ENCODE results near the gene MMP11.
"Not testable (repeated sequence)": the region's sequence is repeated elsewhere in the genome, so short reads cannot be mapped to it uniquely, and the experiment has no call there.

The MMP11 gene, protein sequence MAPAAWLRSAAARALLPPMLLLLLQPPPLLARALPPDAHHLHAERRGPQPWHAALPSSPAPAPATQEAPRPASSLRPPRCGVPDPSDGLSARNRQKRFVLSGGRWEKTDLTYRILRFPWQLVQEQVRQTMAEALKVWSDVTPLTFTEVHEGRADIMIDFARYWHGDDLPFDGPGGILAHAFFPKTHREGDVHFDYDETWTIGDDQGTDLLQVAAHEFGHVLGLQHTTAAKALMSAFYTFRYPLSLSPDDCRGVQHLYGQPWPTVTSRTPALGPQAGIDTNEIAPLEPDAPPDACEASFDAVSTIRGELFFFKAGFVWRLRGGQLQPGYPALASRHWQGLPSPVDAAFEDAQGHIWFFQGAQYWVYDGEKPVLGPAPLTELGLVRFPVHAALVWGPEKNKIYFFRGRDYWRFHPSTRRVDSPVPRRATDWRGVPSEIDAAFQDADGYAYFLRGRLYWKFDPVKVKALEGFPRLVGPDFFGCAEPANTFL

DNA sequence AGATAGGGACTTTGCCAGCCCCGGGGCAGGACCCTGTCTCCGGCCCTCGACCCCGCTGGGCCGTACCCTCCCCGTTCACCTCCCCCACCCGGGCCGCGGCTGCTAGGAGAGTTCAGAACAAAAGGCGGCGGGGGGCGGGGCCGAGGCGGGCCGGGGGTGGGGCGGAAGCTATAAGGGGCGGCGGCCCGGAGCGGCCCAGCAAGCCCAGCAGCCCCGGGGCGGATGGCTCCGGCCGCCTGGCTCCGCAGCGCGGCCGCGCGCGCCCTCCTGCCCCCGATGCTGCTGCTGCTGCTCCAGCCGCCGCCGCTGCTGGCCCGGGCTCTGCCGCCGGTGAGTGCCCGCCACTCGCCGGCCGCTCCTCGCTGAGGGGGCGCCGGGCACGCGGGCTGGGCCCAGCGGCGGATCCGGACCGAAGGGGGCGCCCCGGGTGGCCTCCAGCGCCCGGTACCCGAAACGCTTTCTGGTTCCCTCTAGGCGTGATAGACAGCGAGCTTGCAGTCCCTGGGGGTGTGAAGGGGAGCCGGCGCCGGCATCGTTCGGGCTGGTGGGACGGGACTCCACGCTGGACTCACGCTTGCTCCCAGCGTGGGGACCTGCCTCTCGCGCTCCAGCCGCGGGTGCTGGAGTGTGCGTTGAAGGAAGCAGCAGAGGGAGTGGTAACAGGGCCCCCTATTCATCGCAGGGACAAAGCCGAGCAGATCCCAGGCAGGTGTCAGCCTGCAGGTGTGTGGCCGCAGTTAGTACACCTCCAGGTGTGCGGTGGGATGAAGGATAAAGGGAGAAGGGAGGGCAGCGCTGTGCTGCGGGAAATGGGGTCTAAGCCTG is at the start of gene MMP11:
Gene MMP11, plus strand, starts transcription at position 201 of the 825 bp plus-strand sequence. Its CDS starts 22 bp downstream, at position 223.
- Histone ChIP-seq H3K4me3 (peak within 1 kb of the TSS; percentile 55 to 77 (median 69)), H3K9me3 (replicated peaks in 1 of 11) (no peaks in the 10 kb centered on the region), H3K9ac (peak within 1 kb of the TSS; percentile 65 to 88 (median 85)), H3K4me1 (peaks cover 24 to 96% (median 92%) of the 10 kb centered on the region in 10 experiments), H3K4me2 (peak within 1 kb of the TSS; percentile 91 to 99 (median 96)), H3K27me3 (no peaks in the 10 kb centered on the region), H4K20me1 (peaks cover 0 to 7% (median 0%) of the 10 kb centered on the region in 11 experiments; a peak in 3 of 22 replicates), H3K36me3 (no peaks in the 10 kb centered on the region), H3K27ac (peak within 1 kb of the TSS in 10 of 11 experiments; percentile 37 to 93 (median 80); a peak in 19 of 22 replicates)
- no peak for TF ChIP-seq Cebpa-rat (IDR thresholded peaks at IDR 0.05)

DNA sequence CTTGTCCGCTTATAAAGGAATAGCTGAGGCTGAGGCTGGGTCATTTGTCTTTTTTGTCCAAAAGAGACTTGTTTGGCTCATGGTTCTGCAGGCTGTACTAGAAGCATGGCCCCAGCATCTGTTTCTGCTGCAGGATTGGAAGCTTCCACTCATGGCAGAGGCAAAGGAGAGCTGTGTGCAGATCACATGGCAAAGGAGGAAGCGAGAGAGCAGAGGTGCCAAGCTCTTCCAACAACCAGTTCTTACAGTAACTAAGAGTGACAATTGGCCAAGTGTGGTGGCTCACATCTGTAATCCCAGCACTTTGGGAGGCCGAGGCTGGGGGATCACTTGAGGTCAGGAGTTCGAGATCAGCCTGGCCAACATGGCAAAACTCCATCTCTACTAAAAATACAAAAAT is 44.5 kb upstream of the MMP11 start:
- peaks cover 0 to 27% (median 0%) of the 10 kb centered on the region in 10 experiments; a peak in 7 of 20 replicates for H3K4me1 ChIP-seq
- peak overlapping the region in 2 of 11 experiments; percentile 41 to 65; a peak in 4 of 22 replicates for H3K4me2 ChIP-seq
- H3K27ac ChIP-seq; H3K36me3 ChIP-seq; H4K20me1 ChIP-seq; H3K9me3 ChIP-seq (replicated peaks in 1 of 11); H3K27me3 ChIP-seq; H3K4me3 ChIP-seq; H3K9ac ChIP-seq: not testable (repeated sequence)

DNA sequence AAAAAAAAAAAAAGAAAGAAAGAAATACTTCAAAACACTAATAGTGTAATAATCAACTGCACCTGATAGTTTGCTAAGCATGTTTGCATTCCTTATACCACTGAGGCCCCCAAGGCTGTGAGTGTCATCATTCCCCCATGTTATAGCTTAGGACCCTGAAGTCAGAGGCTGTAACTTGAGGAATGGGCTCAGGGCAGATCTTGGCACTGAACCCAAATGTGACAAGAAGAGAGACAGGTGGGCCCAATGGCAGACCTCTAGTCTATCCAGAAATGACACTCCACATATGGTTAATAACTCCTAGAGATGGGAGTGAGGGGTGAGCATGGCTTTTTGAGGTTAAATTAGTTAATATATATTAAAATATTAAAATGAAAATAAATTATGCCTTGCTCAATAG is 35.0 kb upstream of the MMP11 start:
- peaks cover 0 to 20% (median 7%) of the 10 kb centered on the region in 11 experiments; a peak in 9 of 22 replicates for H4K20me1 ChIP-seq
- H3K27ac ChIP-seq = no peak overlapping the region
- TF ChIP-seq Cebpa-rat (IDR thresholded peaks at IDR 0.05) = no peak

DNA sequence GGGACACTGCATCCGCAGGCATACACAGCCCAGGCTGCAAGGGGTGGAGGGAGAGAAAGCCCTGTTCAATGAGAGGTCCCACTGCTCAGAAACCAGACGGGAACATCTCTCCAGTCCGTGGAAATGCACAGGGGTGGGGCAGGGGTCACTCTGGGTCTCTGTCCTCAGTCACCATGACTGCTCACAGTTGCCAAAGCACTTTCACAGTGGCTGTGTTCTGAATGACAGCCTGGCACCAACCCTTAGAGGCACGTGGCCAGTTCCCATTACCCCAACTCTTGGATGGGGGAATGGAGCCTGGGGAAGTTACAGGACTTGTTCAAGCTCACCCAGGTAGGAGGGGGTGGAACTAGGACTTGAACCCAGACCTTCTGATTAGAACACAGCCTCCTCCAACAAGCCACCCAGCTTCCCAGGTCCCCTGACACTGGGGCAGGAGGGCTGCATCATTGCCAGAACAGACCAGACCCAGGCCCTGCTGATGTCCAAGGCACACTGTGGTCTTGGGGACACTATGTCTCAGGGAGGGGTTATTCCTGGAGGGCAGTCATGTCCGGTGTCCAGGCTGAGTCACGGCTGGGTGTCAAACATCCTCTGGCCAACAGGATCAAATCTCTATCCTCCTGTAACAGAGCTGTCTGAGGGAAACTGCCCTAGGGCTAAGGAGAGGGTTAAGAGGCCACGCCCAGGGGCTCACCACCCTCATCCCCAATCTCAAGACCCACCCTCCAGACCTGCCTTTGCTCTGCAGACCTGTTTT is 30.0 kb upstream of the MMP11 start:
- H3K9me3 ChIP-seq (replicated peaks in 1 of 11) = peaks cover 5 to 16% (median 11%) of the 10 kb centered on the region in 11 experiments; a peak in 15 of 22 replicates
- TF ChIP-seq Cebpa-rat (IDR thresholded peaks at IDR 0.05) = no peak
- no peak overlapping the region for H3K27ac ChIP-seq
- H3K27me3 ChIP-seq = no peaks in the 10 kb centered on the region
- peaks cover 0 to 51% (median 24%) of the 10 kb centered on the region in 11 experiments; a peak in 12 of 22 replicates for H4K20me1 ChIP-seq
- no peak overlapping the region for H3K4me2 ChIP-seq
- H3K4me1 ChIP-seq = peaks cover 14 to 22% (median 19%) of the 10 kb centered on the region in 10 experiments
- H3K4me3 ChIP-seq = no peak overlapping the region
- peaks cover 39 to 70% (median 56%) of the 10 kb centered on the region in 11 experiments for H3K36me3 ChIP-seq
- no peak overlapping the region for H3K9ac ChIP-seq

More for the DNA sequence above, 35.0 kb upstream of the MMP11 start:
- Histone ChIP-seq H3K4me1 (peaks cover 5 to 20% (median 13%) of the 10 kb centered on the region in 10 experiments; a peak in 17 of 20 replicates), H3K27me3 (no peaks in the 10 kb centered on the region), H3K9me3 (replicated peaks in 1 of 11) (no peaks in the 10 kb centered on the region; a peak in 1 of 22 replicates), H3K4me3 (no peak overlapping the region), H3K4me2 (no peak overlapping the region), H3K36me3 (peaks cover 13 to 24% (median 20%) of the 10 kb centered on the region in 11 experiments), H3K9ac (no peak overlapping the region)

DNA sequence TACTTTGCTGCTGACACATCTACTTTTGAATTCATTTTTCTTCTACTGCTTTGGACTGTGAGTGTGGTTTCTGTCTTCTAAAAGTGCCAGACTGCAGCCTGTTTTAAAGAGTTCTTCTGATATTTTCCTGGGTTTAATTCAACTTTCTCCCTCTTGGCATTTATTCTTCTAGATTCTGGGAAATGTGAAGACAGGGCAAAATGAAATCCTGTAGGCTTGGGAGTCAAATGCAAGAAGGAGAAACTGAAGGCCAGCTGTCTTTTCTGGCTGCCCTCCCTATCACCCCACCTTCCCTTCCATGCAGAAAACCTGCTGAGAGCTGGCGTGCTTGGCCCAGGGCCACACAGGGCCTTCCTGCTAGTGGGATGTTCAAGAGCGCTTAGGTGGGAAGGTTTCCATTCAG is 29.3 kb upstream of the MMP11 start:
- Histone ChIP-seq H3K9me3 (replicated peaks in 1 of 11) (peaks cover 5 to 16% (median 11%) of the 10 kb centered on the region in 11 experiments; a peak in 15 of 22 replicates), H3K27me3 (no peaks in the 10 kb centered on the region), H3K4me2 (no peak overlapping the region), H3K4me3 (no peak overlapping the region), H3K36me3 (peaks cover 39 to 70% (median 56%) of the 10 kb centered on the region in 11 experiments), H3K27ac (no peak overlapping the region), H3K9ac (no peak overlapping the region), H3K4me1 (peaks cover 20 to 28% (median 25%) of the 10 kb centered on the region in 10 experiments), H4K20me1 (peaks cover 0 to 55% (median 24%) of the 10 kb centered on the region in 11 experiments; a peak in 12 of 22 replicates)
- TF ChIP-seq Cebpa-rat (IDR thresholded peaks at IDR 0.05) = no peak

DNA sequence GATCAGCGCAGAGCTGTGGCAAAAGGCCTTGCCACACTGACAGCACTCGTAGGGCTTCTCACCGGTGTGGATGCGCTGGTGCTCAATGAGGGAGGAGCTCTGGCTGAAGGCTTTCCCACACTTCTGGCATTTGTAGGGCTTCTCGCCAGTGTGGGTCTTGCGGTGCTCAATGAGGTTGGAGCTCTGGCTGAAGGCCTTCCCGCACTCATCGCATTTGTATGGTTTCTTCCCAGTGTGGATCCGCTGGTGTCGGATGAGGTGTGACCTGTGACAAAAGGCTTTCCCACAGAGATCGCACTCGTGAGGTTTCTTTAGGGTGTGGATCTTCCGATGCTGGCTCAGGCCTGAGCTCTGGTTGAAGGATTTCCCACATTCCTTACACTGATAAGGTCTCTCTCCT is 28.6 kb upstream of the MMP11 start:
- peaks cover 26 to 35% (median 30%) of the 10 kb centered on the region in 10 experiments for H3K4me1 ChIP-seq
- H3K9me3 ChIP-seq (replicated peaks in 1 of 11) = peaks cover 5 to 16% (median 11%) of the 10 kb centered on the region in 11 experiments; a peak in 15 of 22 replicates
- H3K27ac ChIP-seq = no peak overlapping the region
- TF ChIP-seq Cebpa-rat (IDR thresholded peaks at IDR 0.05) = no peak
- peak overlapping the region in 1 of 11 experiments; percentile 4; a peak in 1 of 22 replicates for H3K9ac ChIP-seq
- no peak overlapping the region for H3K4me3 ChIP-seq
- H3K4me2 ChIP-seq = no peak overlapping the region
- H3K36me3 ChIP-seq = peaks cover 39 to 70% (median 56%) of the 10 kb centered on the region in 11 experiments
- H4K20me1 ChIP-seq = peaks cover 0 to 55% (median 24%) of the 10 kb centered on the region in 11 experiments; a peak in 12 of 22 replicates
- H3K27me3 ChIP-seq = no peaks in the 10 kb centered on the region

DNA sequence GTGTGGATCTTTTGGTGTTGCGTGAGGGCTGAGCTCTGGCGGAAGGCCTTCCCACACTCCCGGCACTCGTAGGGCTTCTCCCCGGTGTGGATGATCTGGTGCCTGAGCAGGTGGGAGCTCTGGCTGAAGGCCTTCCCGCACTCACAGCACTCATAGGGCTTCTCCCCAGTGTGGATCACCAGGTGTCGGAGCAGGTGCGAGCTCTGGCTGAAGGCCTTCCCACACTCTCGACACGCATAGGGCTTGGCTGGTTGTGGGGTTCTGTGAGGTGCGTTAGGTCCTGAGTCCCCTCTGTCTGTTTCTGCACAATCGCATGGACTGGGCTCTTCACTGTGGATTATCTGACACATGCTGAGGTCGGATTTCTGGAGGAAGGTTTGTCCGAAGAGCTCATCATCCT is 28.2 kb upstream of the MMP11 start:
- Histone ChIP-seq H4K20me1 (peaks cover 0 to 56% (median 24%) of the 10 kb centered on the region in 11 experiments; a peak in 12 of 22 replicates), H3K4me3 (no peak overlapping the region), H3K4me1 (peaks cover 31 to 39% (median 35%) of the 10 kb centered on the region in 10 experiments), H3K27me3 (no peaks in the 10 kb centered on the region), H3K4me2 (no peak overlapping the region), H3K9me3 (replicated peaks in 1 of 11) (peaks cover 5 to 16% (median 11%) of the 10 kb centered on the region in 11 experiments; a peak in 15 of 22 replicates), H3K27ac (no peak overlapping the region), H3K9ac (peak overlapping the region in 1 of 11 experiments; percentile 4; a peak in 1 of 22 replicates), H3K36me3 (peaks cover 39 to 70% (median 56%) of the 10 kb centered on the region in 11 experiments)
- TF ChIP-seq Cebpa-rat (IDR thresholded peaks at IDR 0.05) = no peak

DNA sequence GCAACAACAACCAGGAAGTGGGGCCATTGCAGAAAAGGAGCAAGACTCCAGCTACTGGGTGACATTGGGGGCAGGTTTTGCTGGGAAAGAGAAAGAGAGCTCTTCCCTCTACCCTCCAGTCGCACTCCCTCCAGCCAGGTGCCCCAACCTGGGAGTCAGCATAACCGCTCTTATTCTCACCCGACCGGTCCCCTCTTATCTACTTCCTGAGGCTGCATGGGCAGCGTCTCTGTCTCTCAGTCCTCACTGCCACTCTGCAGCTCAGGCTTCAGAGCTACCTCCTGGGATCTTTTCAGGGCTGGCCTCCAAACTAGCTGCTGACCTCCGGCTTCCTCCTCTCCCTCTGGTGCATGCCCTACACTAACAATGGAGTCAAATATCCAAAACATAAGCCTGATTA is 26.9 kb upstream of the MMP11 start:
- Histone ChIP-seq H3K9me3 (replicated peaks in 1 of 11) (peaks cover 5 to 16% (median 11%) of the 10 kb centered on the region in 11 experiments; a peak in 15 of 22 replicates), H3K9ac (no peak overlapping the region), H3K4me3 (no peak overlapping the region), H3K4me1 (peaks cover 38 to 49% (median 44%) of the 10 kb centered on the region in 10 experiments), H3K4me2 (peak overlapping the region in 5 of 11 experiments; percentile 15 to 71 (median 28); a peak in 7 of 22 replicates), H4K20me1 (peaks cover 0 to 63% (median 24%) of the 10 kb centered on the region in 11 experiments; a peak in 12 of 22 replicates), H3K36me3 (peaks cover 39 to 66% (median 54%) of the 10 kb centered on the region in 11 experiments), H3K27me3 (no peaks in the 10 kb centered on the region), H3K27ac (peak overlapping the region in 5 of 11 experiments; percentile 5 to 49 (median 35); a peak in 6 of 22 replicates)
- TF ChIP-seq Cebpa-rat (IDR thresholded peaks at IDR 0.05) = no peak

All from BLaER1 treated with 17β-estradiol and CSF1 and Interleukin-3, amounts not matched to agents 10 nM and 100 nM (cell line).